Transverse colon (tissue), 3 donors: ENCODE data around the gene RCE1.

Experiments
- POLR2A ChIP-seq: fragments of 450-650 bp; IDR thresholded peaks from one replicate; pipeline ENCODE4 v1.6.1; 2016; ENCODE audit warnings: antibody characterized with exemption, mild to moderate bottlenecking, moderate library complexity
- TF ChIP-seq, protein P1 (sequence below), 5 experiments: fragments of 200-600 bp in 3 of 5; fragments of 450-650 bp in 2 of 5; sonication (generic) in 3 of 5; IDR thresholded peaks; 1 replicate in 2 of 5; 2 replicates in 3 of 5; pipeline ENCODE4 v1.5.1; 2016 to 2017; ENCODE audit warnings: antibody characterized with exemption in 5 of 5, inconsistent platforms in 3 of 5, mild to moderate bottlenecking in 2 of 5, moderate library complexity in 1 of 5

DNA sequence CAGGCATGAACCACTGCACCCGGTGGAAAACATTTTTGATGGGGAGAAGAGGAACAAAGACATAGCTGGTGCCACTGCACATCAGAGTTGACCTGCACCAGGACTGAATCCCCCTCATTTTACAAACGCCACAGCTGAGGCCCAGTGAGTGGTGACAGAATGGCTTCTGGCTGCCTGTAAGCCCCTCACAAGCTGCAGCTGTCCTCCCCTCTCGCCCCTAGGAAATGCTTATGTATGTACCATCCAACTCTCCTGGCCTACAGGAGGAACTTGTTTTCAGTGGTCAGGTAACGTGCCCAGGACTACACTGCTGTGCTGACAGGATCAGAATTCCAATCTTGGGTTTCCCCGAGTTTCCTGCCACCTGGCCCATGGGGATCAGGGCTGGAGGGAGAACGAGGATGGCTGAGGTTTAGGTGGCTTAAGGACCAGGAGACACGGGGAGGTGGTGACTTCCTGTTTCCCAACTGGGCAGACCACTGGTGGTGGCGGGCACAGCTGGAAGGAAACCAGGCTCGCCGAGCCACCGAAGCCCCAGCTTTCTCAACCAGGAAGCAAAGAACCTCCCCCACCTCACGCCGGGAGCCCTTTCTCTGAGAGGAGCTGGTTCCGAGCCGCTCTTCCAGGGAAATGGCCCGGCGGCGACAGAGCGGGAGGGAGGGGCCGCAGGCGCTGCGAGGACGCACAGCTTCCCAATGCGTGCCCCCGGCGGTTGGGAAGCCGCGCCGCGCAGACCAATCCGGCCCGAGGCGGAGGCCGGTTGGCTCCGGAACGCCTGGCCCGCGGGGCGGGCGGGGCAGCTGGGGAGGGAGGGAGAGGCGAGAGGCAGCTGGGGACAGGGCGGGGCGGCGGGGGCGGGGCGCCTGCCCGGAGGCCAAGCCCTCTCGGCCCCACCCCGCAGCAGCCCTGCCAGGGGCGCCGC lies 12.6 kb downstream of the RCE1 start:
- TF ChIP-seq, protein P1, sequence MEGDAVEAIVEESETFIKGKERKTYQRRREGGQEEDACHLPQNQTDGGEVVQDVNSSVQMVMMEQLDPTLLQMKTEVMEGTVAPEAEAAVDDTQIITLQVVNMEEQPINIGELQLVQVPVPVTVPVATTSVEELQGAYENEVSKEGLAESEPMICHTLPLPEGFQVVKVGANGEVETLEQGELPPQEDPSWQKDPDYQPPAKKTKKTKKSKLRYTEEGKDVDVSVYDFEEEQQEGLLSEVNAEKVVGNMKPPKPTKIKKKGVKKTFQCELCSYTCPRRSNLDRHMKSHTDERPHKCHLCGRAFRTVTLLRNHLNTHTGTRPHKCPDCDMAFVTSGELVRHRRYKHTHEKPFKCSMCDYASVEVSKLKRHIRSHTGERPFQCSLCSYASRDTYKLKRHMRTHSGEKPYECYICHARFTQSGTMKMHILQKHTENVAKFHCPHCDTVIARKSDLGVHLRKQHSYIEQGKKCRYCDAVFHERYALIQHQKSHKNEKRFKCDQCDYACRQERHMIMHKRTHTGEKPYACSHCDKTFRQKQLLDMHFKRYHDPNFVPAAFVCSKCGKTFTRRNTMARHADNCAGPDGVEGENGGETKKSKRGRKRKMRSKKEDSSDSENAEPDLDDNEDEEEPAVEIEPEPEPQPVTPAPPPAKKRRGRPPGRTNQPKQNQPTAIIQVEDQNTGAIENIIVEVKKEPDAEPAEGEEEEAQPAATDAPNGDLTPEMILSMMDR (IDR thresholded peaks at IDR 0.05): peak in 1 of 5 experiments; percentile 19
- peak; percentile 89 for TF ChIP-seq POLR2A
